Activated naive CD8-positive, alpha-beta T cell treated with anti-CD3 and anti-CD28 coated beads, Interleukin-2, amount 50 U/mL, for 24 hours (primary cell): ENCODE data around the gene DDX24.

Source experiments
- ATAC-seq: fragments of 150-1000 bp; cut with Tn5 transposase; one replicate; pipeline ENCODE4 v1.10.0; 2021
- DNase-seq: peaks from one replicate; pipeline ENCODE4 v3.0.0; 2021
- H3K27ac Mint-ChIP-seq: one replicate; pipeline ENCODE4 v1.8.0; 2021; ENCODE audit warnings: mild to moderate bottlenecking, mixed read lengths
- H3K27me3 Mint-ChIP-seq: one replicate; pipeline ENCODE4 v1.8.0; 2021; ENCODE audit warnings: mixed read lengths
- H3K36me3 Mint-ChIP-seq: one replicate; pipeline ENCODE4 v1.8.0; 2021; ENCODE audit warnings: low read depth, mixed read lengths
- H3K4me1 Mint-ChIP-seq: one replicate; pipeline ENCODE4 v1.8.0; 2021; ENCODE audit warnings: mixed read lengths
- H3K4me3 Mint-ChIP-seq: one replicate; pipeline ENCODE4 v1.8.0; 2021; ENCODE audit warnings: mild to moderate bottlenecking, moderate library complexity, mixed read lengths
- H3K9me3 Mint-ChIP-seq: one replicate; pipeline ENCODE4 v1.8.0; 2021; ENCODE audit warnings: mixed read lengths

DDX24 gene

DNA sequence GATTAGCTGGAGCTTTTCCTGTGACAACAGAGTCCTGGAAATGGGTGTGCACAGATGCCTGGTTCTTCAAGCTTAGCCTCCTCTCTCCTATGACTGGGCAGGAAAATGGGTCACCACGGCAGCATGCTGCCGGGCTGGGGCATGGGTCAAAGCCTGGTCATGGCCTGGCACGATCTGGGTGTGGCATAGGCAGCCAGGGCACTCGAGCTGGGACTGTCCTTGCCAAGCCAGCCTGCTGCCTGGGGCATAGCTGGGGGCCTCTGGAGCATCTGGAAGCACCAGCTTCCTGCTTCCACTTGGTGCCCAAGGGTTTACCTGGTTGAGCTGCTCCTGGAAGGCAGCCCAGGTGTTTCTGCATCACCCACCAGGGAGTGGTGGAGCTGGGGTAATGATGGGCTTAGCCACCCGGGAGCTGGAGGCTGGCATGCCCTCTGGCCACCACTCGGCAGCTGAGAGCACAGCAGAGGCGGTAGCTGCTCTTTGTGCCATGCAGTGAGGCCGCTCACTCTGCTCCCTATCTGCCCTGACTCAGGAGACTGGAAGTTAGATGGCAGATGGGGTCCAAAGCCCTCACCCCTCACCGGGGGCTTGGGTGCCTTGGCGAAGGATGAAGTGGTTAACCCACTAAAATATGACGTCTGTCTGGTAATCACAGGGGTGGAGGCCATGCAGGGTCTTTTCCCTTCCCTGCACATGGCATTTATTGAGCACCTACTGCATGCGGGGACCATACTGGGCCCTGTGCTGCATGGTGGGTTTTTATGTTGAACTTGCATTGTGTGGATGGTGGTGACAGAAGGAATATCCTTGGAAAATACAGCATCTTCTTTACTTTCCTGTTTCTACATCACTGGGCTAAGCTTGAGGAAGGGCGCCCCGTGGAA is 53.2 kb downstream of the DDX24 start:
- Mint-ChIP-seq H3K36me3 (no peaks in the 10 kb centered on the region), H3K9me3 (no peaks in the 10 kb centered on the region), H3K4me1 (peaks cover 21% of the 10 kb centered on the region), H3K27ac (peak overlapping the region; percentile 9), H3K4me3 (peak overlapping the region; percentile 33), H3K27me3 (peaks cover 6% of the 10 kb centered on the region)
- DNase-seq (no peak), ATAC-seq (no peak)

DNA sequence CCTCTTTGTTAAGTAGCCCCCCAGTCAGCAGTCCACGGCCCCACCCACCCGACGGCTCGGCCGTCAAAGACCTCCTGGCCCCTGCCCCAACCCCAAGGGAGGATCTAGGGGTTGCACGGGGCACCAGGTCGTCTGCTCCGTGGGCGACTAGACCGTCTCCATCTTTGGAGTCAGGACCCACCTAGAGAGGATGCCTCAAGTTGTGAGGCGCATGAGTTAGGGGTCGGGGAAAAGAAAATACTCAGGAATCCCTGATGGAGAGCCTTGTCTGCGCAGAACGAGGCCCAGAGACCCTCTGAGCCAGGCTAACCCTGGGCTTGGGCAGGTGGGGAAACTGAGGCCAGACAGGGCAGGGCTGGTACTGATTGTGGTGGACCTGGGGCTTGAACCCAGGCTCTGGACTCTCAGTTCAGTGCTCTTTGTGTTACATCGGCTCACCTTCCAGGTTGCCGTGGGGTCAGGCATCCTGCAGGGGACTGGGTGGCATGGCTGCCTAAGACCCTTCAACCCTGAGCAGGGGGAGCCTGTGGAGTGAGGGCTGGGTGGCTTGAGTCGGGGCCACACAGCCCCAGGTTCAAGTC is 54.0 kb downstream of the DDX24 start:
- H3K4me1 Mint-ChIP-seq: peaks cover 29% of the 10 kb centered on the region

DNA sequence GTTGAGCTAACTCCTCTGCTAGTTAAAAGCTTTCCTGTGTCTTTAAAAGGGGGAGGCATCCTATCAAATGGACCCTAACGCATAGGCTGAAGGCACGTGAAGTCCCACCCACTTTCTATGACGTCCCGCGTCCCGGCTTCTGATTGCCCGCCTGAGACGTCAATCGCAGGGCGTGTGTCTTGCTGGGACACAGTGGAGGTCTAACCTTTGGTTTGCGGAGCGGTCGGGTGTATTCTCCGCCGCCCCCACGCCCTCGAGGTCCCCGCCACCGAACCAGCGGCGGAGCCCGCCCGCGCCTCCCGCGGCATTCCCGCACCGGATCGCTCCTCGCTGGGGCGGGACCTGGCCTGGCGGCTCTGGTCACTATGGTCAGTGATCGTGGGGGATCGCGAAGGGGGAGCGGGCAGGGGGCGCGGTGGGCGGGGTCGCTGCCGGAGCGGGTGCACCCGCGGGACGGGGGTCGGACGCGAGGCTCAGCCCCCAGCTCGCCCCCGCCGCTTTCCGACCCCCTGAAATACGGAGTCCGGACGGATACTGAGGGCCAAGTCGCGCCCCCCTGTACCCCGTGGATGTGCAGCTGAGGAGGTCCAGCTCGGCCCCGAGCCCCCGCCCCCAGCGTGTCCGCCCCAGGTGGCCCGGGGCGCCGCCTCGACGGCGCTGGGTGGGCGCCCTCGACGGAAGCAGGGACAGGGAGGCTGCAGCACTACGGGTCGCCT is 54.7 kb downstream of the DDX24 start, which contains the start of gene OTUB2:
OTUB2 (plus strand) TSS at position 168 of the 716 bp plus-strand sequence; CDS start at position 366, 198 bp downstream.
- Mint-ChIP-seq H3K27ac (no peak within 1 kb of the TSS), H3K36me3 (no peaks in the 10 kb centered on the region), H3K9me3 (no peaks in the 10 kb centered on the region), H3K4me1 (peaks cover 35% of the 10 kb centered on the region), H3K4me3 (peak within 1 kb of the TSS; percentile 52), H3K27me3 (peaks cover 7% of the 10 kb centered on the region)
- ATAC-seq: peak; percentile 92
- DNase-seq: peak; percentile 95

More for the DNA sequence above, 54.0 kb downstream of the DDX24 start:
- ATAC-seq: no peak
- Mint-ChIP-seq H3K27me3 (peaks cover 7% of the 10 kb centered on the region), H3K4me3 (peak overlapping the region; percentile 33), H3K36me3 (no peaks in the 10 kb centered on the region), H3K27ac (no peak overlapping the region), H3K9me3 (no peaks in the 10 kb centered on the region)
- no peak for DNase-seq

DNA sequence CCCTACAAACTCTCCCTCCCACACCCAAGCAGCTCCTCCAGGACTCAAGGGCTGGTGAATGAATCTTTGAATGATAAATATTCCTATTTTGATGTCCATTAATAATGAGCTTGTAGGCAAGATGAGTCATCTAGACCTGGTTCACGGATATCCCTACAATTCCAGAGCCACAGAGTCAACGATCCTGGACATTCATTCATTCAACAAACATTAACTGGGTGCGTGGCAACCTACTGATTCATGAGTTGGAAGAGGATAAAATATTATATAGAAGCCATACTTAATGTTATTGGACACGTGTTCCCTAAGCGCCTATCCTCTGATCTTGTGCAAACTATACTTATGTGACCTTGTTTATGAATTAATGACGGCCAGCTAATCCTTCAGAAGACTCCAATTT is 55.3 kb downstream of the DDX24 start:
- Mint-ChIP-seq H3K36me3 (no peaks in the 10 kb centered on the region), H3K27ac (no peak overlapping the region), H3K9me3 (no peaks in the 10 kb centered on the region), H3K4me1 (peaks cover 42% of the 10 kb centered on the region), H3K27me3 (peaks cover 7% of the 10 kb centered on the region), H3K4me3 (peak overlapping the region; percentile 52)
- ATAC-seq: no peak
- no peak for DNase-seq

DNA sequence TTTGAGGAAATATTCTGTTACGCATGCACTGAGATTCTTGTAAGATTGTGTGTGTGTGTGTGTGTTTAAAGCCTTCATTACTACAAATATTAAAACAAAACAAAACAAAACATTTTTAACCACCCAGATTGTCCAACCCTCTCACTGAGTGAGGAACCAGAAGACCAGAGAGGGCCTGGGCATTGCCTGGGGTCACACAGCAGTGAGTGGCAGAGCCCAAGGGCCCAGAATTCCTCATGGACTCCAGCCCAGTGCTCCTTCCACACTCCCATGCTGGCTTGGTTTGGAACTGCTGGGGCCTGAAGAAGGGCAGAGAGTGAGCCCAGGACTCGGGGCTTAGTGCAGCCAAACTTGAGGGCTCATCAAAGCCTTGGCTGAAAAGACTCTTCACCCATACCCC is 56.5 kb downstream of the DDX24 start:
- Mint-ChIP-seq H3K36me3 (no peaks in the 10 kb centered on the region), H3K27me3 (peaks cover 7% of the 10 kb centered on the region), H3K9me3 (no peaks in the 10 kb centered on the region), H3K4me1 (peaks cover 45% of the 10 kb centered on the region), H3K27ac (no peak overlapping the region), H3K4me3 (no peak overlapping the region)
- no peak for ATAC-seq
- DNase-seq: no peak

DNA sequence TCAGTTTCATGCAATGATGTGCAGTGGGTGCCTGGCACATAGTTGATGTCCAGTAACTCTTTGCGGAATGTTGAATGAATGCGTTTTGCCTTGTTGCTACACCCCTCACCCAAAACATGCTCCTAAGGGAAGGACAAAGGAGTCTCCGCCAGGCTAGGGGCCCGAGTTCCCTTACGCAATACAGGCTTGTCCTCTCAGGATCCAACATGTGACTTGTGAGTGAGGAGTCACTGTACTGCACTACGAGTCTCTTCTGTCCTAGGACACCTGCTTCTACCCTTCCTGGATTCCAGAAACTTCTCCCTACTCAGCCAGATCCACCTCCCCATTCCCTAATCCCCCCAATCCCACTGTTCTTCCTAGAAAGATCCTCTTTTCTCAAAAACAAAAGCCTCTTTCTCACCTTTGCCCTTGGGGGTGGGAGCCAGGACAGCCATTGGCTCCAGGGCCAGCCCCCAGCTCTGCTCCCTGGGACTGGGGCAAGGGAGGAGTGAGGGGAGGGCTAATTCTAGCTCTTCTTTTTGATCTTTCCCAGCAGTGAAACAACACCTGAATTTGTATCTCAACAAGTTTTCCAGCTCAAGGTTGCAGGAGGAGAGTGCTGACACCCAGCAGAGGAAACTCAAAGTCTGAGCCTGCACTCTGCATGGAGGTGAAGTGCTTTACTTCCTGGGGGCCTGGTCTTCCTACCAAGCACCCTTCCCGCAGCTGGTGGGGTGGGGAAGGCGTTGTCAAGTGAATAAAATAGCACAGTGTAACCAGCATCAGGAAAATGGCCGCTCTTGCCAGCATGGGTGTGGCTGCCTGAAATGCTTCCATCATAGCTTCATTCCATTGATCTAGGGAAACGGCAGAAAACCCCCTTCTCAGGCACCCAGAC is 58.2 kb downstream of the DDX24 start:
- no peak for ATAC-seq
- Mint-ChIP-seq H3K4me3 (no peak overlapping the region), H3K27ac (peak overlapping the region; percentile 84), H3K4me1 (peaks cover 34% of the 10 kb centered on the region), H3K36me3 (no peaks in the 10 kb centered on the region), H3K27me3 (peaks cover 7% of the 10 kb centered on the region), H3K9me3 (no peaks in the 10 kb centered on the region)
- DNase-seq: no peak

DNA sequence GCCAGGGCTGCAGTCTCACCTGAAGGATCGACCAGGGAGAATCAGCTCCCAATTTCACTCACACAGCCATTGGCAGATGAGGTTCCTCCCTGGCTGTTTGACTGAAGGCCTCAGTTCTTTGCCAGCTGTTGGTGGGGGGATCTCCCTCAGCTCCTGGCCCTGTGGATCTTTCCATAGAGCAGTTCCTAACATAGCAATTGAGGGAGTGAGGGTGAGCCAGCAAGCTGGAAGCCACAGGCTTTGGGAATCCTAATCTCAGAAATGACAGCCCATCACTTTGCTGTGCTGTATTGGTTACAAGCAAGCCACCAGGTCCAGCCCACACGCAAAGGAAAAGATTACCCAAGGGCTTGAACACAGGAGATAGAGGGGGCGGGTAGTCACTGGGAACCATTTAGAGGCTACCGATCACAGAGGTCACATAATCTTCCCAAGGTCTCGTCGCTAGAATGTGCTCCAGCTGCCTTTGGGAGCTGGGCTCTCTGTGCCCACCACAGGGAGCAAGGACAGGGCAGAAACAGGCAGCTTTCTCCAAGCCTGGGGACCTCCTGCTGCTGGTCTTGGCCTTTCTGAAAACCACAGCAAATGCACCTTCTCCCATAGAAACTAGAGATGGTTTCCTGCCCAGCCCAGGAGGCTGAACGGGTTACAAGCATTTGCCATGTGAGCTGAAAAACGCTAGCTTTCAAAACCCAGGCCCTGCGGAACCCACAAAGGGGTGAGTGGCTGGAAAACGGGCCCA is 59.4 kb downstream of the DDX24 start:
- H3K9me3 Mint-ChIP-seq: no peaks in the 10 kb centered on the region
- ATAC-seq: peak; percentile 69
- peak; percentile 51 for DNase-seq
- no peaks in the 10 kb centered on the region for H3K36me3 Mint-ChIP-seq
- peaks cover 7% of the 10 kb centered on the region for H3K27me3 Mint-ChIP-seq
- H3K27ac Mint-ChIP-seq: peak overlapping the region; percentile 84
- H3K4me3 Mint-ChIP-seq: peak overlapping the region; percentile 21
- H3K4me1 Mint-ChIP-seq: peaks cover 34% of the 10 kb centered on the region

DNA sequence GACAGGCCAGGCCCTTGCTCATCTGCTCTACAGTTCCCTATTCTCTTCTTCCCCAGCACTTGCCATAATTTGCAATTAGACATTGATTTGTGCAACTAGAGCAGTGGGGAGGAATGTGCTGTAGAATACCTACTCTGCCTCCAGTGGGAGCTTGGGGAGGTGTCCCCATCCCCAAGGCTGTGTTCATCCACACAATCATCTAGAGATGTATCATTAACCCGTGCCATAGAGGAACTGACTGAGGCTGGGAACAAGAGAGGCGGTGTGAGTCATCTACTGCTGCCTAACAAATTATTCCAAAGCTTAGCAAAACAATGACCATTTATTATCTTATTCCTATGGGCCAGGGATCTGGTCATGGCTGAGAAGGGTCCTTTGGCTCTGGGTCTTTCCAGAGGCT is 60.0 kb downstream of the DDX24 start:
- Mint-ChIP-seq H3K27ac (peak overlapping the region; percentile 84), H3K36me3 (no peaks in the 10 kb centered on the region), H3K4me1 (peaks cover 32% of the 10 kb centered on the region), H3K4me3 (no peak overlapping the region), H3K9me3 (no peaks in the 10 kb centered on the region), H3K27me3 (peaks cover 7% of the 10 kb centered on the region)
- ATAC-seq: peak; percentile 58
- DNase-seq: no peak

DNA sequence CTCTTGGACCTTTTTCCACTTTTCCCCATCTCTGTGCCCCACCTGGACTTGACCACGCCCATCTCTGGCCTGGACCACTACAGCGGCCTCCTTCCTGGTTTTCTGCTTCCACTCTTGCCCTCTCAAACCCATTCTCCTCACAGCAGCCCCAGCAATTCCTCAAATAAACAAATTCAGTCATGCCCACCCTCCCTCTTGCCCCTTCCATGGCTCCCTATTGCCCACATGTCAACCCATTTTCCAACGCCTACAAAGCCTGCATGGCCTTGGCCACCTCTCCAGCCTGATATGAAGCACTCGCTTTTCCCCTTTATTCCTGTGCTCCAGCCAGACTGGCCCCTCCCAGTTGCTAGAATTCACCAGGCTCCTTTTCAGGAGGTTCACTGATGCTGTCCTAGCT is 60.7 kb downstream of the DDX24 start:
- H3K27me3 Mint-ChIP-seq: peaks cover 7% of the 10 kb centered on the region
- DNase-seq: no peak
- peaks cover 28% of the 10 kb centered on the region for H3K4me1 Mint-ChIP-seq
- no peak overlapping the region for H3K27ac Mint-ChIP-seq
- no peaks in the 10 kb centered on the region for H3K36me3 Mint-ChIP-seq
- no peaks in the 10 kb centered on the region for H3K9me3 Mint-ChIP-seq
- H3K4me3 Mint-ChIP-seq: no peak overlapping the region
- ATAC-seq: no peak

DNA sequence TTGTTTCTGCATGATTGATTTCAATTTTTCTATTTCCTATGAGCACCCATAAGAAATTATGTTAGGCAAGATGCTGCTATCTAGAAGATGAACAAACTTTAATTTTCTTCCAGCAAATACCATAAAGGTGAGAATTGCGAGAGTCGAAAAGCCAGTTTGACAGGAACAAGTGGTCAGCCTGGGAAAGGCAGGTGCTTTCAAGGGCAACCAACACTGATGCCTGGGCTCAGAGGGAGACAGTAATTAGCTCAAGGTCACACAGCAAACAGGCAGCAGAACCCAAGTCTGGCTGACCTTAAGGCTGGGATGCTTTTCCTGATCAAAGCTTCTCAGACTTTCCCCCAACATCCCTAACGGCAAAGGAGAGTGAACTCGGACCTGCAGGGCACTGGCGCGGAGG is 61.7 kb downstream of the DDX24 start:
- DNase-seq: no peak
- Mint-ChIP-seq H3K4me3 (no peak overlapping the region), H3K27ac (no peak overlapping the region), H3K27me3 (peaks cover 6% of the 10 kb centered on the region), H3K36me3 (no peaks in the 10 kb centered on the region), H3K9me3 (no peaks in the 10 kb centered on the region), H3K4me1 (peaks cover 28% of the 10 kb centered on the region)
- no peak for ATAC-seq

DNA sequence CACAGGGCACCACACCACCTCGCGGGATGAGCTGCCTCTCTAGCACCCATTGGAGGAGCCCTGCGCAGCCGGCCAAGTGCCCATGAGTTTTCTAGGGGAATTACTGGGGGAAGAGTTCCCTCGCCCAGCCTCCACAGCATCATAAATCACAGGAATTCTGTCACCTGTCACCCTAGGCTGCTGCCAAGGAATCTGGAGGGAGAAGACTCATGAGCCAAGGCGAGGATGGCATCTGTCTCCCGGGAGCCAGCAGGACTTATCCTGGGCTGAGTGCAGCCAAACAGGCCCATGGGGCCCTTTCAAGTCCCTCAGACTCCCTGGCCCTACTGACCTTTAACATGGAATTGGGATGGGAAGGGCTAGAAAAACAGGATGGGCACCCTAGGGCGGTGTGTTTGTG is 62.7 kb downstream of the DDX24 start:
- H3K4me1 Mint-ChIP-seq: peaks cover 28% of the 10 kb centered on the region
- ATAC-seq (no peak), DNase-seq (no peak)
- no peak overlapping the region for H3K4me3 Mint-ChIP-seq
- no peak overlapping the region for H3K27ac Mint-ChIP-seq
- no peaks in the 10 kb centered on the region for H3K9me3 Mint-ChIP-seq
- H3K36me3 Mint-ChIP-seq: no peaks in the 10 kb centered on the region
- H3K27me3 Mint-ChIP-seq: peaks cover 2% of the 10 kb centered on the region

DNA sequence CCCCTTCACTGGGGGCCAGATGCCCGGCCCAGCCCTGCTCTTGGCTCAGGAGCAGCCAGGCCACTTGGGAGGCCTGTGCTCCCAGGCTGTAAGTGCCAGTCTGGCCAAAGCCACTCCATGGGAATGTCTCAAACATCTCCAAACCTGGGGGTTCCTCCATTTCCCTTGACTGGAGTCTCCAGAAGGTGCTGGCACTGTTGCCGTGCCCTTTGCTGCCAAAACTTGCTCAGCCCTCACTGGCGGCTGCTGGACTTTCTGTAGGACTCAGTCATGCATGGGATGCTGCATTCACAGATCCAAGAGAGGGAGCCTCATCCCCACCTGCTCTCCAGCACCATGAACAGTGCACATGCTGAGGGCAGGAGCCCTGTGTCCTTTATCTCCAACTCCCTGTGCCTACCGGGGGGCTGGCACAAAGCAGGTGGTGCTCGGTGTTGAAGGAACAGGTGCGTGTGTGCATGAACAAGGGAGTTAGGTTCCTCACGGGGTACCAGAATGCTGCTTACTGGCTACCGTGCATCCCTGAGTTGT is 64.5 kb downstream of the DDX24 start:
- DNase-seq: no peak
- Mint-ChIP-seq H3K27ac (no peak overlapping the region), H3K36me3 (no peaks in the 10 kb centered on the region), H3K27me3 (no peaks in the 10 kb centered on the region), H3K9me3 (no peaks in the 10 kb centered on the region), H3K4me1 (peaks cover 22% of the 10 kb centered on the region), H3K4me3 (no peak overlapping the region)
- no peak for ATAC-seq

DNA sequence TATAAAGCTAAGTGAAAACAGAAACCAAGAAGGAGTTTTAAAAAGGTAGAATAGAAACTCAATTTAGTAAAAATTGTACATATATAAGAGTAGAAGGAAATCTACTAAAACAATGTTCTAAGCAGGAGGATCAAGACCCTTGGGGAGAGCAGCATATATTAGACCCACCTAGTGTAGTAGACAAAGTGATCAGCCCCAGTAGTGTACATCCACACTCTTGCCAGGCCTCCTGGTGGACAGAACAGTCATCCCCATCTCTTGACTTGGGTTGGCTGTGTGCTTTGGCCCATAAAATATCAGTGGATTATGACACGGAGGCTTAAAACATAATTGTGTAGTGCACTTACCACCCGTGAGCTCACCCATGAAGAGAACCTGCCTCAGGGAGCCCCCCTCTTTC is 65.8 kb downstream of the DDX24 start:
- no peak for ATAC-seq
- H3K27ac Mint-ChIP-seq: no peak overlapping the region
- H3K27me3 Mint-ChIP-seq: no peaks in the 10 kb centered on the region

More for the DNA sequence above, 65.8 kb downstream of the DDX24 start:
- Mint-ChIP-seq H3K4me3 (no peak overlapping the region), H3K9me3 (no peaks in the 10 kb centered on the region), H3K4me1 (peaks cover 19% of the 10 kb centered on the region), H3K36me3 (no peaks in the 10 kb centered on the region)
- DNase-seq: no peak
